HG03521 (cell line): ENCODE measurements around the gene FAM240A.

Source experiments
- ATAC-seq: cut with Tn5 transposase; IDR thresholded peaks from one replicate; pipeline ENCODE4 v1.9.1; 2021; ENCODE audit warnings: mild to moderate bottlenecking, moderate library complexity; ENCODE audit not compliant: unreplicated experiment

FAM240A gene

GRCh38 chr3:46660543-46661523, 48.5 kb downstream of the FAM240A start:
- no peak for ATAC-seq

GRCh38 chr3:46661776-46662766, 49.7 kb downstream of the FAM240A start:
- ATAC-seq: no peak

- no peak for ATAC-seq
Observed at GRCh38 chr3:46662771-46663551, 50.6 kb downstream of the FAM240A start.

- no peak for ATAC-seq
Observed at GRCh38 chr3:46663591-46664135, 51.3 kb downstream of the FAM240A start.

GRCh38 chr3:46664188-46664970, 52.1 kb downstream of the FAM240A start:
- no peak for ATAC-seq

GRCh38 chr3:46664971-46665762, 52.8 kb downstream of the FAM240A start:
- ATAC-seq: no peak

GRCh38 chr3:46665763-46666452, 53.6 kb downstream of the FAM240A start:
- no peak for ATAC-seq

- ATAC-seq: no peak
Observed at GRCh38 chr3:46666453-46666845, 54.1 kb downstream of the FAM240A start.

- ATAC-seq: no peak
Observed at GRCh38 chr3:46667061-46667621, 54.8 kb downstream of the FAM240A start.

- ATAC-seq: no peak
Observed at GRCh38 chr3:46667657-46668056, 55.3 kb downstream of the FAM240A start.

GRCh38 chr3:46668116-46668515, 55.8 kb downstream of the FAM240A start:
- no peak for ATAC-seq

GRCh38 chr3:46668591-46668990, 56.3 kb downstream of the FAM240A start:
- no peak for ATAC-seq

GRCh38 chr3:46669191-46669999, 57.1 kb downstream of the FAM240A start:
- ATAC-seq: no peak

GRCh38 chr3:46670000-46670890, 57.9 kb downstream of the FAM240A start:
- no peak for ATAC-seq

GRCh38 chr3:46670891-46671427, 58.6 kb downstream of the FAM240A start:
- ATAC-seq: no peak
